Lower leg skin (tissue), 4 donors: ENCODE data around the gene SAMD4B. TPM values are rescaled to one million over a fixed set of nuclear protein-coding genes. Genes with fewer than 3 reads are reported as not detected.

Source experiments
- DNase-seq, 2 donors: peaks; one replicate each; pipeline ENCODE4 v3.0.0-alpha.2; 2019; ENCODE audit warnings: low spot score in 2 of 2
- H3K4me3 ChIP-seq: fragments of 200-600 bp; sonication (generic); 2 replicates; pipeline ENCODE4 v1.5.1; 2017; ENCODE audit warnings: mild to moderate bottlenecking, low read depth; ENCODE audit not compliant: poor library complexity, severe bottlenecking
- CTCF ChIP-seq, 3 donors: fragments of 450-650 bp; IDR thresholded peaks; one replicate each; pipeline ENCODE4 v1.5.1; 2016; ENCODE audit warnings: antibody characterized with exemption in 3 of 3, mild to moderate bottlenecking in 3 of 3, moderate library complexity in 2 of 3
- POLR2A ChIP-seq, 2 donors: fragments of 450-650 bp; IDR thresholded peaks; one replicate each; pipeline ENCODE4 v1.6.1; 2016 to 2017; ENCODE audit warnings: antibody characterized with exemption in 2 of 2, mild to moderate bottlenecking in 1 of 2, moderate library complexity in 1 of 2
- WGBS, 2 donors: methylation state at CpG; one replicate each; pipeline ENCODE4 v1.1.5; 2018; 5-methylcytosine and 5-hydroxymethylcytosine counted together
- intact Hi-C: fragments of 100-400 bp; cut with DNase I; formaldehyde crosslinking; loops from one replicate; pipeline ENCODE4 v1.15.0; 2023; ENCODE audit warnings: low total_unique reads
- total RNA-seq, 4 donors: library from RNA; depleted of rRNA; stranded (reverse); fragments of >200 nt; gene quantifications; one replicate each; pipeline ENCODE4 v1.1.0, GENCODE V29; 2016

The SAMD4B gene
- total RNA-seq, 4 donors from 2014 or later = 102 to 132 (median 118) TPM

GRCh38 chr19:39417463-39418181 lies 75.4 kb downstream of the SAMD4B start:
- DNase-seq = no peak

GRCh38 chr19:39419003-39419402 lies 76.8 kb downstream of the SAMD4B start:
- WGBS, 2 donors = 89 to 96% methylated on average over 9 of the region's 9 CpGs
- intact Hi-C loops = no loop called here
- no peak overlapping the region for H3K4me3 ChIP-seq
- TF ChIP-seq POLR2A (IDR thresholded peaks at IDR 0.05) = no peak
- TF ChIP-seq CTCF (IDR thresholded peaks at IDR 0.05) = no peak
- no peak for DNase-seq

More at GRCh38 chr19:39417463-39418181, 75.4 kb downstream of the SAMD4B start:
- TF ChIP-seq CTCF (IDR thresholded peaks at IDR 0.05) = no peak
- TF ChIP-seq POLR2A (IDR thresholded peaks at IDR 0.05) = no peak
- H3K4me3 ChIP-seq = no peak overlapping the region
- WGBS, 2 donors = 87 to 90% methylated on average over 29 to 30 of the region's 30 CpGs
- intact Hi-C loops = no loop called here

- 90 to 91% methylated on average over 11 to 15 of the region's 15 CpGs for WGBS, 2 donors
- no peak for DNase-seq
- intact Hi-C loops = no loop called here
- TF ChIP-seq POLR2A (IDR thresholded peaks at IDR 0.05) (no peak), CTCF (IDR thresholded peaks at IDR 0.05) (no peak)
- no peak overlapping the region for H3K4me3 ChIP-seq
These were observed 78.5 kb downstream of the SAMD4B start for GRCh38 chr19:39420769-39421168.

- no peak for TF ChIP-seq POLR2A (IDR thresholded peaks at IDR 0.05)
- TF ChIP-seq CTCF (IDR thresholded peaks at IDR 0.05) = no peak
- intact Hi-C loops = no loop called here
- DNase-seq = no peak
- H3K4me3 ChIP-seq = no peak overlapping the region
- 92 to 95% methylated on average over 5 of the region's 5 CpGs for WGBS, 2 donors
These were observed 79.8 kb downstream of the SAMD4B start for GRCh38 chr19:39422020-39422419.

- no peak for DNase-seq
- TF ChIP-seq CTCF (IDR thresholded peaks at IDR 0.05) (no peak), POLR2A (IDR thresholded peaks at IDR 0.05) (no peak)
- 79 to 86% methylated on average over 31 to 35 of the region's 35 CpGs for WGBS, 2 donors
- H3K4me3 ChIP-seq = no peak overlapping the region
- intact Hi-C loops = no loop called here
These were observed 81.3 kb downstream of the SAMD4B start for GRCh38 chr19:39423258-39424086.
